Measurements from ENCODE around the gene DHX9. TPM values are rescaled to one million over a fixed set of nuclear protein-coding genes. Genes with fewer than 3 reads are reported as not detected.

DHX9 gene
- total RNA-seq, 4 donors from 2014 or later: 89.1 to 148 (median 109) TPM

- TF ChIP-seq POLR2A (IDR thresholded peaks at IDR 0.05): no peak
- no peak for TF ChIP-seq CTCF (IDR thresholded peaks at IDR 0.05)
- TF ChIP-seq EP300 (IDR thresholded peaks at IDR 0.05): no peak
- Histone ChIP-seq H3K27me3 (no peaks in the 10 kb centered on the region), H3K4me1 (no peaks in the 10 kb centered on the region), H3K27ac (no peak overlapping the region), H3K36me3 (peaks cover 9 to 100% (median 58%) of the 10 kb centered on the region in 3 donors), H3K9me3 (no peaks in the 10 kb centered on the region), H3K4me3 (no peak overlapping the region)
- DNase-seq (ENCODE audit: low spot score in 2 of 2): no peak
These were observed 45.7 kb downstream of the DHX9 start for GRCh38 chr1:182884872-182885271.

- TF ChIP-seq EP300 (IDR thresholded peaks at IDR 0.05): no peak
- no peak for TF ChIP-seq CTCF (IDR thresholded peaks at IDR 0.05)
- no peak for TF ChIP-seq POLR2A (IDR thresholded peaks at IDR 0.05)
- no peak overlapping the region for H3K4me3 ChIP-seq
- H3K27me3 ChIP-seq: no peaks in the 10 kb centered on the region
- H3K36me3 ChIP-seq: peaks cover 7 to 94% (median 57%) of the 10 kb centered on the region in 3 donors
- WGBS, 2 donors: 91 to 92% methylated on average over 3 of the region's 3 CpGs
- H3K4me1 ChIP-seq: no peaks in the 10 kb centered on the region
- no peak overlapping the region for H3K27ac ChIP-seq
- no peak for DNase-seq (ENCODE audit: low spot score in 2 of 2)
- H3K9me3 ChIP-seq: no peaks in the 10 kb centered on the region
These were observed 46.4 kb downstream of the DHX9 start for GRCh38 chr1:182885591-182885990.

- H3K27me3 ChIP-seq: no peaks in the 10 kb centered on the region
- no peaks in the 10 kb centered on the region for H3K9me3 ChIP-seq
- H3K36me3 ChIP-seq: peaks cover 7 to 80% (median 48%) of the 10 kb centered on the region in 3 donors
- 94 to 97% methylated on average over 11 of the region's 11 CpGs for WGBS, 2 donors
- no peak overlapping the region for H3K4me3 ChIP-seq
- H3K4me1 ChIP-seq: no peaks in the 10 kb centered on the region
- DNase-seq (ENCODE audit: low spot score in 2 of 2): no peak
- H3K27ac ChIP-seq: no peak overlapping the region
- TF ChIP-seq EP300 (IDR thresholded peaks at IDR 0.05) (no peak), POLR2A (IDR thresholded peaks at IDR 0.05) (no peak), CTCF (IDR thresholded peaks at IDR 0.05) (no peak)
These were observed 47.8 kb downstream of the DHX9 start for GRCh38 chr1:182886985-182887384.

- WGBS, 2 donors: 79 to 89% methylated on average over 7 of the region's 7 CpGs
- Histone ChIP-seq H3K36me3 (peaks cover 2 to 61% (median 31%) of the 10 kb centered on the region in 3 donors), H3K27me3 (no peaks in the 10 kb centered on the region), H3K27ac (no peak overlapping the region), H3K9me3 (no peaks in the 10 kb centered on the region), H3K4me3 (no peak overlapping the region), H3K4me1 (no peaks in the 10 kb centered on the region)
- TF ChIP-seq EP300 (IDR thresholded peaks at IDR 0.05): no peak
- no peak for TF ChIP-seq CTCF (IDR thresholded peaks at IDR 0.05)
- no peak for TF ChIP-seq POLR2A (IDR thresholded peaks at IDR 0.05)
- DNase-seq (ENCODE audit: low spot score in 2 of 2): no peak
These were observed 49.8 kb downstream of the DHX9 start for GRCh38 chr1:182888736-182889531.

GRCh38 chr1:182889997-182890396 is 50.9 kb downstream of the DHX9 start:
- H3K4me1 ChIP-seq: no peaks in the 10 kb centered on the region
- no peaks in the 10 kb centered on the region for H3K9me3 ChIP-seq
- no peaks in the 10 kb centered on the region for H3K27me3 ChIP-seq
- WGBS, 2 donors: 60 to 64% methylated on average over 6 of the region's 6 CpGs
- H3K4me3 ChIP-seq: no peak overlapping the region
- TF ChIP-seq POLR2A (IDR thresholded peaks at IDR 0.05) (no peak), CTCF (IDR thresholded peaks at IDR 0.05) (no peak), EP300 (IDR thresholded peaks at IDR 0.05) (no peak)
- no peak for DNase-seq (ENCODE audit: low spot score in 2 of 2)
- H3K27ac ChIP-seq: no peak overlapping the region
- H3K36me3 ChIP-seq: peaks cover 0 to 50% (median 21%) of the 10 kb centered on the region in 3 donors

Measured in tibial nerve (tissue), 4 donors.